22Rv1 (cell line): ENCODE data around the gene PAMR1.

Experiments
- ZFX ChIP-seq: fragments of 450-650 bp; IDR thresholded peaks from 2 replicates; pipeline ENCODE4 v1.6.1; 2017; ENCODE audit warnings: antibody characterized with exemption, borderline replicate concordance
- TF ChIP-seq, protein P1 (sequence below): fragments of 450-650 bp; IDR thresholded peaks from 2 replicates; pipeline ENCODE4 v1.5.1; 2017; ENCODE audit warnings: mild to moderate bottlenecking

DNA sequence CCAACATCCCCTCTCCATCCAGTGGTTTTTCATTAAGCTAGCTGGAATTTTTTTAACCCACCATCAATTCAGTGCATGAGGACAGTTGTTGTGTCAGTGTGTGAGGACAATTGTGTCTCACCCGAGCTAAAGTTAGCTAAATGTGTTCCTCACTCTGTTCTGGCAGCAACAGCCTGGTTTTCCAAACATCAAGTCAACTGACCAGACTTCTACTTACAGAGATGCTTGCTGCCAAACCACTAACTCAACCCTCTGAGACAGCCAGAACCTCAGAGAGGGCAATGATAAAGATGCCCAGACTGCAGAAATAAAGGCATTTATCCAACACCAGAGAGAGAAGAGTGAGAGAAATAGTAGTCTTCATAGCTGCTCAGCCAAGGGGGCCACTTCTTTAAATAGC is 6.7 kb downstream of the PAMR1 start:
- TF ChIP-seq, protein P1, sequence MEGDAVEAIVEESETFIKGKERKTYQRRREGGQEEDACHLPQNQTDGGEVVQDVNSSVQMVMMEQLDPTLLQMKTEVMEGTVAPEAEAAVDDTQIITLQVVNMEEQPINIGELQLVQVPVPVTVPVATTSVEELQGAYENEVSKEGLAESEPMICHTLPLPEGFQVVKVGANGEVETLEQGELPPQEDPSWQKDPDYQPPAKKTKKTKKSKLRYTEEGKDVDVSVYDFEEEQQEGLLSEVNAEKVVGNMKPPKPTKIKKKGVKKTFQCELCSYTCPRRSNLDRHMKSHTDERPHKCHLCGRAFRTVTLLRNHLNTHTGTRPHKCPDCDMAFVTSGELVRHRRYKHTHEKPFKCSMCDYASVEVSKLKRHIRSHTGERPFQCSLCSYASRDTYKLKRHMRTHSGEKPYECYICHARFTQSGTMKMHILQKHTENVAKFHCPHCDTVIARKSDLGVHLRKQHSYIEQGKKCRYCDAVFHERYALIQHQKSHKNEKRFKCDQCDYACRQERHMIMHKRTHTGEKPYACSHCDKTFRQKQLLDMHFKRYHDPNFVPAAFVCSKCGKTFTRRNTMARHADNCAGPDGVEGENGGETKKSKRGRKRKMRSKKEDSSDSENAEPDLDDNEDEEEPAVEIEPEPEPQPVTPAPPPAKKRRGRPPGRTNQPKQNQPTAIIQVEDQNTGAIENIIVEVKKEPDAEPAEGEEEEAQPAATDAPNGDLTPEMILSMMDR = no peak
- TF ChIP-seq ZFX = no peak
